ENCODE measurements around the gene WFIKKN1.
A peak's percentile ranks its signal among the peaks of the same experiment; 100 is the strongest.

The WFIKKN1 gene

GRCh38 chr16:642189-643049 lies 11.6 kb downstream of the WFIKKN1 start:
- Histone ChIP-seq H3K9ac (ENCODE audit: low read length) (peak overlapping the region; percentile 90), H3K27ac (ENCODE audit: low read length) (peak overlapping the region; percentile 55), H3K4me3 (ENCODE audit: low read length) (peak overlapping the region; percentile 82), H4K20me1 (ENCODE audit: insufficient read depth, low read length) (peaks cover 7% of the 10 kb centered on the region; the same call in 1 of the 2 replicates), H3K27me3 (ENCODE audit: low read depth, low read length) (no peaks in the 10 kb centered on the region), H2AFZ (ENCODE audit: low read depth, low read length) (no peak overlapping the region), H3K36me3 (replicated peaks; ENCODE audit: low read depth, low read length) (peaks cover 3% of the 10 kb centered on the region), H3K79me2 (ENCODE audit: low read length) (peaks cover 35% of the 10 kb centered on the region), H3K4me2 (ENCODE audit: low read length) (peak overlapping the region; percentile 95), H3K4me1 (ENCODE audit: low read length) (peaks cover 17% of the 10 kb centered on the region), H3K9me3 (ENCODE audit: insufficient read depth, low read length) (no peaks in the 10 kb centered on the region)
- no peak for TF ChIP-seq EZH2phosphoT487 (IDR thresholded peaks at IDR 0.05; ENCODE audit: low read depth)
- TF ChIP-seq CTCF (IDR thresholded peaks at IDR 0.05; ENCODE audit: low read depth, low read length), result no peak

GRCh38 chr16:643050-643368 lies 12.2 kb downstream of the WFIKKN1 start:
- Histone ChIP-seq H3K4me2 (ENCODE audit: low read length) (peak overlapping the region; percentile 95), H3K79me2 (ENCODE audit: low read length) (peaks cover 40% of the 10 kb centered on the region), H3K27me3 (ENCODE audit: low read depth, low read length) (no peaks in the 10 kb centered on the region), H3K9ac (ENCODE audit: low read length) (peak overlapping the region; percentile 90), H4K20me1 (ENCODE audit: insufficient read depth, low read length) (peaks cover 7% of the 10 kb centered on the region; the same call in 1 of the 2 replicates), H3K4me3 (ENCODE audit: low read length) (peak overlapping the region; percentile 82), H3K9me3 (ENCODE audit: insufficient read depth, low read length) (no peaks in the 10 kb centered on the region), H2AFZ (ENCODE audit: low read depth, low read length) (no peak overlapping the region), H3K4me1 (ENCODE audit: low read length) (peaks cover 21% of the 10 kb centered on the region), H3K27ac (ENCODE audit: low read length) (peak overlapping the region; percentile 55), H3K36me3 (replicated peaks; ENCODE audit: low read depth, low read length) (peaks cover 3% of the 10 kb centered on the region)
- TF ChIP-seq CTCF (IDR thresholded peaks at IDR 0.05; ENCODE audit: low read depth, low read length) (no peak), EZH2phosphoT487 (IDR thresholded peaks at IDR 0.05; ENCODE audit: low read depth) (no peak)

GRCh38 chr16:644556-644955 lies 13.8 kb downstream of the WFIKKN1 start:
- Histone ChIP-seq H2AFZ (ENCODE audit: low read depth, low read length) (no peak overlapping the region), H3K27ac (ENCODE audit: low read length) (no peak overlapping the region), H3K27me3 (ENCODE audit: low read depth, low read length) (no peaks in the 10 kb centered on the region), H3K36me3 (replicated peaks; ENCODE audit: low read depth, low read length) (peaks cover 3% of the 10 kb centered on the region), H3K4me2 (ENCODE audit: low read length) (no peak overlapping the region), H3K9ac (ENCODE audit: low read length) (no peak overlapping the region), H3K9me3 (ENCODE audit: insufficient read depth, low read length) (no peaks in the 10 kb centered on the region), H3K4me1 (ENCODE audit: low read length) (peaks cover 12% of the 10 kb centered on the region), H4K20me1 (ENCODE audit: insufficient read depth, low read length) (peaks cover 7% of the 10 kb centered on the region; the same call in 1 of the 2 replicates), H3K79me2 (ENCODE audit: low read length) (peaks cover 50% of the 10 kb centered on the region), H3K4me3 (ENCODE audit: low read length) (no peak overlapping the region)
- TF ChIP-seq EZH2phosphoT487 (IDR thresholded peaks at IDR 0.05; ENCODE audit: low read depth) (no peak), CTCF (IDR thresholded peaks at IDR 0.05; ENCODE audit: low read depth, low read length) (no peak)

- H3K27ac ChIP-seq (ENCODE audit: low read length), result no peak overlapping the region
- peaks cover 57% of the 10 kb centered on the region for H3K79me2 ChIP-seq (ENCODE audit: low read length)
- H3K4me2 ChIP-seq (ENCODE audit: low read length), result no peak overlapping the region
These were observed 15.3 kb downstream of the WFIKKN1 start for GRCh38 chr16:645852-646678.

More at GRCh38 chr16:645852-646678, 15.3 kb downstream of the WFIKKN1 start:
- no peak for TF ChIP-seq EZH2phosphoT487 (IDR thresholded peaks at IDR 0.05; ENCODE audit: low read depth)
- TF ChIP-seq CTCF (IDR thresholded peaks at IDR 0.05; ENCODE audit: low read depth, low read length), result no peak
- no peaks in the 10 kb centered on the region for H3K27me3 ChIP-seq (ENCODE audit: low read depth, low read length)
- no peak overlapping the region for H3K9ac ChIP-seq (ENCODE audit: low read length)
- no peaks in the 10 kb centered on the region for H3K9me3 ChIP-seq (ENCODE audit: insufficient read depth, low read length)
- H2AFZ ChIP-seq (ENCODE audit: low read depth, low read length), result no peak overlapping the region
- H3K36me3 ChIP-seq (replicated peaks; ENCODE audit: low read depth, low read length), result peaks cover 3% of the 10 kb centered on the region
- peaks cover 18% of the 10 kb centered on the region for H3K4me1 ChIP-seq (ENCODE audit: low read length)
- H4K20me1 ChIP-seq (ENCODE audit: insufficient read depth, low read length), result peaks cover 7% of the 10 kb centered on the region; the same call in 1 of the 2 replicates
- H3K4me3 ChIP-seq (ENCODE audit: low read length), result no peak overlapping the region
